VCaP (cell line): ENCODE measurements around the gene RBBP8NL.

Experiments
- H3K27ac ChIP-seq: fragments of 450-650 bp; 2 replicates; pipeline ENCODE4 v1.5.1; 2017
- TF ChIP-seq, protein P1 (sequence below): fragments of 450-650 bp; conservative IDR thresholded peaks from 2 replicates; pipeline ENCODE4 v1.5.1; 2017; ENCODE audit warnings: mild to moderate bottlenecking, moderate library complexity

RBBP8NL gene

DNA sequence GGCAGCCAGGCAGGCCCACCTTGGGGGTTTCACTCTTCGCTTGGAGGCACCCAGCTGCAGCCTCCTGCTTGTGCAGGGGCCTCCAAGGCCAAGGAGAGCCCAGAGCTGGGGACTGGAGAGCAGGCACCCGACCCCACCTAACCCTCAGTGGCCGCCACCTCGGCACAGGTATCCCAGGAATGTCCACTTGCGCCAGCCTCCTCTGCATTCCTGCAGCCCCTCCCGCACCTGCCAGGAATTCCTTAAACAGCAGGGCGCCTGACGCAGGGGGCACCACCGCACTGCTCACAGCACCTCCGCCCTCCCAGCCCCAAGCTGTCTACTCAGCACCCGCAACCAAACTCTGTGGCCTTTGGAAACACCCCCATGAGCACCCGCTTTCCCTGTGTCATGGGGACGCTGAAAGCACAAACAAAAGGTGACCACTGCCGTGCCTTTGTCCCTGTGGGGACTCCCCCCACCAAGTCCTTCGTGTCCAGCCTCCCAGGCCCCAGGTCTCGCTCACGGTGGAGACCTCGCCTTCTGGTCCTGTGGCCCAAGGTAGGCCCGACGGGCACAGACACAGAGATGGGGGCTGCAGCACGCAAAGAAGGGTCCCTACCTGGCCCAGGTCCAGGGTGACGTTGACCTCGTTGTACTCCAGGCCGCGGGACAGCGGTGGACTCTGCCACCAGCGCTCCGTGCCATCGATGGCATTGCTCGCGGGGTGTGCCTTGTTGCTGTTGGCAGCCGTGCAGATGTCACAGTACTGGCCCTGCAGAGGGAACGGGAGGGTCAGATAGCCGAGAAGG is 65.3 kb downstream of the RBBP8NL start:
- TF ChIP-seq, protein P1, sequence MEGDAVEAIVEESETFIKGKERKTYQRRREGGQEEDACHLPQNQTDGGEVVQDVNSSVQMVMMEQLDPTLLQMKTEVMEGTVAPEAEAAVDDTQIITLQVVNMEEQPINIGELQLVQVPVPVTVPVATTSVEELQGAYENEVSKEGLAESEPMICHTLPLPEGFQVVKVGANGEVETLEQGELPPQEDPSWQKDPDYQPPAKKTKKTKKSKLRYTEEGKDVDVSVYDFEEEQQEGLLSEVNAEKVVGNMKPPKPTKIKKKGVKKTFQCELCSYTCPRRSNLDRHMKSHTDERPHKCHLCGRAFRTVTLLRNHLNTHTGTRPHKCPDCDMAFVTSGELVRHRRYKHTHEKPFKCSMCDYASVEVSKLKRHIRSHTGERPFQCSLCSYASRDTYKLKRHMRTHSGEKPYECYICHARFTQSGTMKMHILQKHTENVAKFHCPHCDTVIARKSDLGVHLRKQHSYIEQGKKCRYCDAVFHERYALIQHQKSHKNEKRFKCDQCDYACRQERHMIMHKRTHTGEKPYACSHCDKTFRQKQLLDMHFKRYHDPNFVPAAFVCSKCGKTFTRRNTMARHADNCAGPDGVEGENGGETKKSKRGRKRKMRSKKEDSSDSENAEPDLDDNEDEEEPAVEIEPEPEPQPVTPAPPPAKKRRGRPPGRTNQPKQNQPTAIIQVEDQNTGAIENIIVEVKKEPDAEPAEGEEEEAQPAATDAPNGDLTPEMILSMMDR = no peak
- H3K27ac ChIP-seq = no peak overlapping the region

DNA sequence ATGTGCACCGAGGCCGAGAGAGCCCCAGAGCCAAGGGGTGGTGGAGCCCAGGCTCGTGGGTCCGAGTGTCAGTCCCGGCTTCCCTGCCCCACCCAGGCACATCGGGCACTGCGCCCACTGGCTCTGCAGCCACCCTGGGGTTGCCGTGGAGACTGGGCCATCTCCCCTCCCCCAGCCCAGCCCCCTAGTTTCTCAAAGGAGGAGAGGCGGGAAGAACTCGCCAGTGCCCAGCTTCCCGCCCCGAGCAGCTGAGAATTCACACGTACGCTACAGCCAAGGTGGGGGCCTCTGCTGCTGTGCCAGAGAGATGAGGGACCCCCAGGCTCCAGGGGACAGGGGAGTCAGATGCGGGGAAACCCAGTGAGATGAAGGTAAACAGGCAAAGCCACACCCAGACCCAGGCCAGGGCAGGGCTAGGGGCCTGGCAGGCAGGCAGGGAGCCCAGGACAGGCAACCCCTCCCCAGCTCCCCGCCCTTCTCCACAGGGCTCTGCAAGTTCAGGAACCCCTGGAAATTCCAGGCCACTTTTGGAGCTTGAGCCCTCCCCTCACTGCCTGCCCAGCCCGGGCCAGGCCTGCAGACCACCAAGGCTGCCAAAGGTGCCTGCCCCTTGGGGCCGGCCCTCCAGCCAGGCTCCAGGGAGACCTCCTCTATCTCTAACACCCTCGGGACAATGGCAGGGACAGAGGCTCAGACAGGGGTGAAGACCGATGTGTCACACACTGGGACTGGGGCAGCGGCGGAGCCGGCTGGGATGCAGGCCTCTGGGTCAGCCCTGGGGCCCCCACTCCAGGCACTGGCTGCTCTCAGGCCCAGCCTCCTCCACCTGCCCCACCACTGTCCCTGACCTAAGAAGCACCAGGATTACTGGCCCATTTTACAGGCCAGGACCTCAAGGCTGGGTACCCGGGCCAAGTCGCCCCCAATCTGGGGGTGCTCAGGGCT is 66.2 kb downstream of the RBBP8NL start:
- H3K27ac ChIP-seq = no peak overlapping the region
- TF ChIP-seq, protein P1 = no peak
